Gastrocnemius medialis (tissue), 4 donors: Measurements from ENCODE around the gene IL17RA. TPM values are rescaled to one million over a fixed set of nuclear protein-coding genes. Genes with fewer than 3 reads are reported as not detected.

Experiments
- ATAC-seq, 2 donors: fragments of 150-250 bp; one replicate each; pipeline ENCODE4 v1.9.1; 2016
- DNase-seq, 2 donors: peaks; one replicate each; pipeline ENCODE4 v3.0.0-alpha.2; 2019
- H3K27ac ChIP-seq, 4 donors: fragments of 200-600 bp; sonication (generic); 1 replicate in 1 of 4; 2 replicates in 3 of 4; pipeline ENCODE4 v1.5.1; 2016 to 2018; ENCODE audit warnings: mild to moderate bottlenecking in 2 of 4, moderate library complexity in 1 of 4
- H3K27me3 ChIP-seq, 3 donors: fragments of 200-600 bp; sonication (generic) in 2 of 3; 1 replicate in 1 of 3; 2 replicates in 2 of 3; pipeline versions ENCODE4 v1.5.1 to v1.6.0; 2016 to 2019; ENCODE audit warnings: mild to moderate bottlenecking in 1 of 3, moderate library complexity in 1 of 3
- H3K36me3 ChIP-seq, 2 donors: fragments of 200-600 bp; sonication (generic) in 1 of 2; one replicate each; pipeline ENCODE4 v1.5.1; 2017 to 2018
- H3K4me1 ChIP-seq, 2 donors: fragments of 200-600 bp; sonication (generic) in 1 of 2; one replicate each; pipeline ENCODE4 v1.5.1; 2016 to 2017; ENCODE audit warnings: mild to moderate bottlenecking in 2 of 2
- H3K4me3 ChIP-seq, 4 donors: fragments of 200-600 bp; sonication (generic) in 3 of 4; 1 replicate in 1 of 4; 2 replicates in 3 of 4; pipeline ENCODE4 v1.5.1; 2016 to 2019; ENCODE audit warnings: mild to moderate bottlenecking in 2 of 4
- H3K9me3 ChIP-seq, 3 donors: fragments of 200-600 bp; sonication (generic) in 2 of 3; 1 replicate in 1 of 3; 2 replicates in 2 of 3; pipeline ENCODE4 v1.5.1; 2016 to 2019
- POLR2A ChIP-seq, 2 donors: fragments of 450-650 bp; IDR thresholded peaks; one replicate each; pipeline ENCODE4 v1.6.1; 2017; ENCODE audit warnings: antibody characterized with exemption in 2 of 2, mild to moderate bottlenecking in 2 of 2, moderate library complexity in 2 of 2
- in situ Hi-C, 4 donors: fragments of 200-750 bp; cut with MboI; loops; one replicate each; pipeline versions ENCODE4 v1.15.0 to v1.8.0; 2017; ENCODE audit warnings: low sequenced_read_pairs in 4 of 4
- intact Hi-C: fragments of 100-400 bp; cut with DNase I; formaldehyde crosslinking; loops from one replicate; pipeline ENCODE4 v1.15.1; 2023; ENCODE audit warnings: low total_unique reads
- total RNA-seq, 4 donors: library from RNA; depleted of rRNA; stranded (reverse); fragments of >200 nt; gene quantifications; one replicate each; pipeline versions ENCODE4 v1.1.0 to v1.2.3, GENCODE V29; 2016
- TF ChIP-seq, protein P1 (sequence below), 5 experiments: fragments of 450-650 bp in 3 of 5; fragments of 200-600 bp in 2 of 5; sonication (generic) in 2 of 5; IDR thresholded peaks in 4 of 5; conservative IDR thresholded peaks in 1 of 5; 1 replicate in 4 of 5; 2 replicates in 1 of 5; pipeline ENCODE4 v1.5.1; 2016 to 2019; ENCODE audit warnings: antibody characterized with exemption in 5 of 5, mild to moderate bottlenecking in 3 of 5, moderate library complexity in 3 of 5

The IL17RA gene
- total RNA-seq, 4 donors from 2014 or later, result 1.4 to 3.9 (median 3.6) TPM

- Histone ChIP-seq H3K4me3 (no peak overlapping the region), H3K9me3 (no peaks in the 10 kb centered on the region), H3K27me3 (no peaks in the 10 kb centered on the region), H3K27ac (no peak overlapping the region), H3K4me1 (peaks cover 26 to 34% of the 10 kb centered on the region in 2 donors), H3K36me3 (peaks cover 0 to 20% of the 10 kb centered on the region in 2 donors)
- intact Hi-C loops, result no loop called here
- in situ Hi-C loops, result no loop called here
- TF ChIP-seq, protein P1, sequence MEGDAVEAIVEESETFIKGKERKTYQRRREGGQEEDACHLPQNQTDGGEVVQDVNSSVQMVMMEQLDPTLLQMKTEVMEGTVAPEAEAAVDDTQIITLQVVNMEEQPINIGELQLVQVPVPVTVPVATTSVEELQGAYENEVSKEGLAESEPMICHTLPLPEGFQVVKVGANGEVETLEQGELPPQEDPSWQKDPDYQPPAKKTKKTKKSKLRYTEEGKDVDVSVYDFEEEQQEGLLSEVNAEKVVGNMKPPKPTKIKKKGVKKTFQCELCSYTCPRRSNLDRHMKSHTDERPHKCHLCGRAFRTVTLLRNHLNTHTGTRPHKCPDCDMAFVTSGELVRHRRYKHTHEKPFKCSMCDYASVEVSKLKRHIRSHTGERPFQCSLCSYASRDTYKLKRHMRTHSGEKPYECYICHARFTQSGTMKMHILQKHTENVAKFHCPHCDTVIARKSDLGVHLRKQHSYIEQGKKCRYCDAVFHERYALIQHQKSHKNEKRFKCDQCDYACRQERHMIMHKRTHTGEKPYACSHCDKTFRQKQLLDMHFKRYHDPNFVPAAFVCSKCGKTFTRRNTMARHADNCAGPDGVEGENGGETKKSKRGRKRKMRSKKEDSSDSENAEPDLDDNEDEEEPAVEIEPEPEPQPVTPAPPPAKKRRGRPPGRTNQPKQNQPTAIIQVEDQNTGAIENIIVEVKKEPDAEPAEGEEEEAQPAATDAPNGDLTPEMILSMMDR (IDR thresholded peaks at IDR 0.05 in 4 of 5, conservative IDR thresholded peaks at IDR 0.05 in 1 of 5), result no peak
- no peak for TF ChIP-seq POLR2A (IDR thresholded peaks at IDR 0.05)
- ATAC-seq, result no peak
- DNase-seq, result no peak
Measured at GRCh38 chr22:17135153-17135760, 50.5 kb downstream of the IL17RA start.

GRCh38 chr22:17137170-17137569 lies 52.4 kb downstream of the IL17RA start:
- DNase-seq, result no peak
- no peak for TF ChIP-seq POLR2A (IDR thresholded peaks at IDR 0.05)
- TF ChIP-seq, protein P1 (IDR thresholded peaks at IDR 0.05 in 4 of 5, conservative IDR thresholded peaks at IDR 0.05 in 1 of 5), result no peak
- no peaks in the 10 kb centered on the region for H3K9me3 ChIP-seq
- peaks cover 32 to 39% of the 10 kb centered on the region in 2 donors for H3K4me1 ChIP-seq
- H3K4me3 ChIP-seq, result no peak overlapping the region
- intact Hi-C loops (no loop called here), in situ Hi-C loops (no loop called here)
- no peak for ATAC-seq
- H3K27me3 ChIP-seq, result no peaks in the 10 kb centered on the region
- peak overlapping the region in 3 of 4 donors; percentile 31 to 47 (median 31) for H3K27ac ChIP-seq
- peaks cover 0 to 29% of the 10 kb centered on the region in 2 donors for H3K36me3 ChIP-seq

GRCh38 chr22:17137861-17138425 lies 53.1 kb downstream of the IL17RA start:
- TF ChIP-seq POLR2A (IDR thresholded peaks at IDR 0.05), result no peak
- TF ChIP-seq, protein P1 (IDR thresholded peaks at IDR 0.05 in 4 of 5, conservative IDR thresholded peaks at IDR 0.05 in 1 of 5), result no peak
- Histone ChIP-seq H3K4me1 (peaks cover 32 to 35% of the 10 kb centered on the region in 2 donors), H3K4me3 (no peak overlapping the region), H3K9me3 (no peaks in the 10 kb centered on the region), H3K27me3 (no peaks in the 10 kb centered on the region), H3K27ac (peak overlapping the region in 1 of 4 donors; percentile 31), H3K36me3 (peaks cover 0 to 36% of the 10 kb centered on the region in 2 donors)
- no peak for ATAC-seq
- in situ Hi-C loops, result no loop called here
- no peak for DNase-seq
- intact Hi-C loops, result no loop called here

DNA sequence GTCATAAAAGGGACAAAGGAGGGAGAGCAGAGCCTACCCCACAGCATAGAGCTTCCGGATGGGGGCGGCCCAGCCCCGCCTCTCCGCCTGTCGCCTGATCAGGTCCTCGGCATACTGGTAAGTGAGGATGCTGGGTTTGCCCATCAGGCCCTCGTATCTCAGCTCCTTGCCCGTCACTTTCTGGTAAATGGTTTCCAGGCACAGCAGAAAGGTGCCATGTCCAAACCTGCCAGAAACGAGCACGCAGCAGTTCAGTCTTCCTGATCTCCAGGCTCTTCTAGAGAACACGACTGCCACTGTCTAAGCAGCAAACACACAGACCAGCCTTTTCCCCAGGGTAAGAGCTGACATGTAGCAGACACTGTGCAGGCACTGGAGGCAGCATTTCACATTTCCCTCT lies 53.7 kb downstream of the IL17RA start:
- TF ChIP-seq, protein P1 (IDR thresholded peaks at IDR 0.05 in 4 of 5, conservative IDR thresholded peaks at IDR 0.05 in 1 of 5), result no peak
- TF ChIP-seq POLR2A (IDR thresholded peaks at IDR 0.05), result no peak
- Histone ChIP-seq H3K27me3 (no peaks in the 10 kb centered on the region), H3K4me3 (no peak overlapping the region), H3K36me3 (peaks cover 0 to 42% of the 10 kb centered on the region in 2 donors), H3K9me3 (no peaks in the 10 kb centered on the region), H3K27ac (peak overlapping the region in 2 of 4 donors; percentile 77 to 84), H3K4me1 (peaks cover 32 to 35% of the 10 kb centered on the region in 2 donors)
- intact Hi-C loops, result no loop called here
- ATAC-seq, result no peak
- in situ Hi-C loops, result no loop called here
- DNase-seq, result no peak
